Measurements from ENCODE around the gene KCNK5.

Gene KCNK5, protein sequence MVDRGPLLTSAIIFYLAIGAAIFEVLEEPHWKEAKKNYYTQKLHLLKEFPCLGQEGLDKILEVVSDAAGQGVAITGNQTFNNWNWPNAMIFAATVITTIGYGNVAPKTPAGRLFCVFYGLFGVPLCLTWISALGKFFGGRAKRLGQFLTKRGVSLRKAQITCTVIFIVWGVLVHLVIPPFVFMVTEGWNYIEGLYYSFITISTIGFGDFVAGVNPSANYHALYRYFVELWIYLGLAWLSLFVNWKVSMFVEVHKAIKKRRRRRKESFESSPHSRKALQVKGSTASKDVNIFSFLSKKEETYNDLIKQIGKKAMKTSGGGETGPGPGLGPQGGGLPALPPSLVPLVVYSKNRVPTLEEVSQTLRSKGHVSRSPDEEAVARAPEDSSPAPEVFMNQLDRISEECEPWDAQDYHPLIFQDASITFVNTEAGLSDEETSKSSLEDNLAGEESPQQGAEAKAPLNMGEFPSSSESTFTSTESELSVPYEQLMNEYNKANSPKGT

DNA sequence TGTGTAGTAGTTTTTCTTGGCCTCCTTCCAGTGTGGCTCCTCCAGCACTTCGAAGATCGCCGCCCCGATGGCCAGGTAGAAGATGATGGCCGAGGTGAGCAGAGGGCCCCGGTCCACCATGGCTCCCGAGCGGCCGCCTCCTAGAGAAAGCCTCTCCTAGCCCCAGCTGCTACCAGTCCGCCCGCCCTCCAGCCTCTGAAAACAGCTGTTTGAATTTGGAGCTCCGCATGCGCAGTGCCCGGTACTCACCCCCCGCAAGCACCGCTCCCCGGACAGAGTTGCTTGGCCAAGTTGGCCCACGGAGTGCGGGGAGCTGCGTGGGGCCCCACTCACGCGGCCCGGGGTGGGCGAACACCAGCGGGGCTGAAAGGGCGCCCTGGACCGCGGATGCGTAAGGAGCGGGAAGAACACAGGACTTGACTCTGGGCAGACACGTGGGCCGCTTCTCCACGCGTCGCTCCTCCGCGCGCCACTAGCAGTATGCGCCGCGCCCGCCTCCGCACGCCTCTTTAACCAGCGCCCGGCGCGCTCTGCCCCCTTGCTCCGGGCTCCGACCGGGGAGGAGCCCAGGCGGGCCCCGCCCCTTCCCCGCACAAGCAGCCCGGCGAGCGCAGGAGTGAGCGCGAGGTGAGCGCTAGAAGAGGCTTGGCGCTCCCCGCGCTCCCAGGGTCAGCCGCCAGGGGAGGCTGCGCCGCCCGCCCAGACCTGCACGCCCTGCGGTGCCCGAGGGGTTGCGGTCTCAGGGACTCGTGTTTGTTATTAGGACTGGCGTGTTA, at the start of gene KCNK5:
KCNK5 (minus strand) TSS at position 484 of the 776 bp plus-strand sequence; CDS start at position 120, 364 bp downstream.
- no peak for DNase-seq

DNA sequence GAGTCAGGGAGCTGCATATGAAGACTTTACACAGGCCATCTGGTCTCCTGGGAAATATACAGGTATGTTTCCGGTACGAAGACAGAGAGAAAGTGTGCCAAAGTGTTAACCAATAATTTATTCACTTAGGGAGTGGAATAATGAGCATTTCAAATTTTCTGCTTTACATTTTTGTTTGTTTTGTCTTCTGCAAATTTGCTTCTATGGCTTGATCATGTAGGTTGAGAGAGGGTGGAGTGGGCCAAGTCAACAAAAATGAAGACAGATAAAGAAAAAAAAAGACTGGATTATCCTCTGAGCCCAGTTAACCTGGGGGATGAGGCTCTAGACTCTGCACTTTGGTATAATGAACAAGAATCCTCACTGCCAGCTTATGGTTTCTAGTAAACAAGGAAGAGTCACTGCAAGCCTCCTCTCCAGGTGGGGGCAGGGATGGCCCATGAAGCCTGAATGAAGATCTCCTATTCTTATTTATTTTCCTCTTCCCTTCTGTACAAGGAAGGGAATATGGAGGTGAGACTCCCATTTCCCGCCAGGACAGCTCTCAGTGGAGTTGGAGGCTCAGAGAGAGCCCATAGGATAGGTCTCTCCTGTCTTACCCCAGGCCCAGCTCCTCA, 47.2 kb upstream of the KCNK5 start:
- DNase-seq, result no peak

DNA sequence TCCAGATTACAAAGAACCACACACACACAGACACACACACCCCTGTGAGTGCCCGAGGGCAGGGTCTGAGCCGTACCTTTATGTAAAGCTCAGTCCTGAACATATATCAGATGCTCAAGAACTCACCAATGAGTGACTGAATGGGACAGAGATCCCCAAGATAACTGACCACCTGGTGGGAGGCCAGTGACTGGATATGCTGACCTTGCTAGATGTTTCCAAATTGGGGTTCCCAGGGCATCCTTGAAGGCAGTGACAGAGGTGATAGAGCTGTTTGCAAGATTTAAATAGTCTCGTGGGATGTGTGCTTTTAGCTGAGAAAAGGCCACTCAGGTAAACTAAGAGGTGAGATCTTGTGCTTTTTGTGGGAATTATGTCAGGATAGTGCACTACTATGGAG, 45.6 kb upstream of the KCNK5 start:
- DNase-seq, result no peak

DNA sequence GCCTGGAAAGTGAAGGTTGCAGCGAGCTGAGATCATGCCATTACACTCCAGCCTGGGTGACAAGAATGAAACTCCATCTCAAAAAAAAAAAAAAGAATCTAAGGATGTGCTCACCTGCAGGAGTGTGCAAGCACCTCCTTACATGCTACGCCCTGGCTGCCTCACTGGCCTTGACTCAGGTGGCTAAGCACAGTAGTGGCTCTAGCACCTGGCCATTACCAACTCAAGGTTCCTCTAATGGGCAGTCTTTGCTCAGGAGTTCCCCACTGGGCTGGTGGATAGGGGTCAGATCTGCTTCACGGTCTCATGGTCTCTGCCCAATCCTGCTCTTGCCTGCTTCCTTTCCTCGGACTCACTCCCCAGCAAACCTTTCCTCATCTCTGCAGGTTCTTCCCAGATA, 45.2 kb upstream of the KCNK5 start:
- no peak for DNase-seq

DNA sequence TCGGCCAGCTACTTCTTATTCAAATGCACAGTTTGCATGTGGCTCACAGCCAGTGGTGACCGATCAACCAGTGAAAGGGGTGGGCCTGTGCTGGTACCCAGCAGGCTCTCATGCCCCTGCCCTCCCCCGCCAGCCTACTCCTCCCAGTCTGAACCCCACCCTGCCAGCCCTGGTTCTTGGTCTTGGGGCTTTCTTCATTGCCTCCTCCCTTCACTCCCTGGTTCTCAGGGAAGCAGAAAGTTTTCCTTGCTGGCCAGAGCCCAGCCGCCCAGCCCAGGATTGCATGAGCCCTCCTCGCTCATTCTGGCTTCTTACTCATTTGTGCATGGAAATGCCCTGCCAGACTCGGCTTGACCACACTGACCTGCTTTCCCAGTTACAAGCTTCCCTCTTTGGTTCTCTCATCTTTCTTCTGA, 44.1 kb upstream of the KCNK5 start:
- DNase-seq, result no peak

DNA sequence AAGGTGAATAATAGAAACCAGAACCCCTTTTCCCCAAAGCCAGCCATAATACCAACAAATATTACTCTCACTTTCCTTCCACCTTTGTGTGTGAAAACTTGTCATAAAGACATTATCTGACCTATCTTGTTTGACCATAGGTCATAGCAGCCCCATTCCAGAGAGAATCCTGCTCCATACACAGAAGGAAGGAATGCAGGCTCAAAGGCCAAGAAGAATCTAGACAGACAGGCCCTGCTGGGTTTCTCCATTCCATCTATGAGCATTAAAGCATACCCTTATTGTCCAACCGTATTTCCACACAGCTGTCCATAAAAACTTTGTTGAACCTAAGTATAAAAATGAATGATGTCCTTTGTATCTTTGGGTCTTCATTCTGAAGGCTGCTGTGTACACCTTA, 40.7 kb upstream of the KCNK5 start:
- no peak for DNase-seq

DNA sequence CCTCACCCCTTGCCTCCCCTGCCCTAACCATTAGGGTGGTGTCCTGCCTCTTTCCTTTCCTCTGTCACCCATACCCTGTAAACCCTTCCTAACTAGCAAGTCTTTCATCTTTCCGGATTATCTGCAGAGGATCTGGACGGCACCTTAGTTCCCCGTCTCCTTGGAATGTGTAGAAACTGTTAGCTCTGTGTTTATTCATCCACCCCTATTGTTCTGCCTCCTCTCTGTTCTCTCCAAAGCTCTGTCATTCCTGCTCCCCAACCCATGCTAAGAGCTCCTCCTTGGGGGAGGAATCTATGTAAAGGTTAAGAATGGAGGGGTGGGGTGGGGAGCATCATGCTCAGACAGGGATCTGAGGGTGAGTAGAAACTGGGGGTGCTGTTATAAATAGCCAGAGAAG, 39.4 kb upstream of the KCNK5 start:
- DNase-seq, result no peak

DNA sequence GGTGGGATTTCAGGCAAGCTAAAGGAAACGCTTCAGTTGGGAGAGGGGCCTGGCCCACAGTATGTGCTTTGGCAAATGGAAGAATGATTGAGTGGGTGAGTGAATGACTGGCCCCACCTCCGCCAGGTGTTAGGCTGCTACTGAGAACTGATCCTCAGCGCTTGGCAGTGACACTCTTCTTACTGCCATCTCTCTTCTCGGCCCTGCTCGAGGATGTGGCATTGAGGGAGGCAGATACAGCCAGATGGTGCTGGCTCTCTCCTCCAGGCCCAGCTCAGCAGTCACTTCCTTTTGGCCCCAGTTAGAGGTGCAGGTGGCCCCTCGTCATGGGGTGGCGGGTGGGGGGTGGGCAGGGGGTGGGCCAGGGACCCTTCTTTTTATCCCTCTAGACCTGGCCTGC, 38.9 kb upstream of the KCNK5 start:
- DNase-seq, result no peak

DNA sequence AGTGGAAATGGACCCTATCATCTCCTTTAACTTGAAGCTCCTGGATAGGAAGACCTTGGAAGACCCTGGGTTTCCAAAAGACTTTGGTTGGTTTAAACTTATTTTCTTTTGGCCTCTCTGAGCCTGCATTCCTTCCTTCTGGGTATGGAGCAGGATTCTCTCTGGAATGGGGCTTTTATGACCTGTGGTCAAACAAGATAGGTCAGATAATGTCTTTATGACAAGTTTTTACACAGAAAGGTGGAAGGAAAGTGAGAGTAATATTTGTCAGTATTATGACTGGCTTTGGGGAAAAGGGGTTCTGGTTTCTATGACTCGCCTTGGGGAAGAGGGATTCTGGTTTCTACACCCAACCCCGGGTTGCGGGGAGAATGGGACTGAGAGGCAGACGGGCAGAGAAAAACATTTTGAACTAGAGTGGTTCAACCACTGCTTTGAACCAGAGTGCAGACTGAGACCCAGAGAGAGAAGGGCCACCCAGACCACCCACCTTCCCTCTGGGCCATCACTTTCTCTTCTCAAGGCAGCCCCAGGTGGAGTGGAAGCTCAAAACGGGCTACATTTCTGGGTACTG, 37.6 kb upstream of the KCNK5 start:
- no peak for DNase-seq

DNA sequence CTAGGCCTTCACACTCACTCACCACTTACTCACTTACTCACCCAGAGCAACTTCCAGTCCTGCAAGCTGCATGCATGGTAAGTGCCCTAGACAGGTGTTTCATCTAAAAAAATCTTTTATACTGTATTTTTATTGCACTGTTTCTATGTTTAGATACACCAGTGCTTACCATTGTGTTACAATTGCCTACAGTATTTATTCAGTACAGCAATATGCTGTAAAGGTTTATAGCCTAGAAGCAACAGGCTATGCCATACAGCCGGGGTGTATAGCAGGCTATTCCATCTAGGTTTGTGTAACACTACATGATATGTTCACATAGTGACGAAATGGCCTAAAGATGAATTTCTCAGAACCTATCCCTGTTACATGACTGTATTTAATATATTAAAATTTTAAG, 37.1 kb upstream of the KCNK5 start:
- DNase-seq, result no peak

DNA sequence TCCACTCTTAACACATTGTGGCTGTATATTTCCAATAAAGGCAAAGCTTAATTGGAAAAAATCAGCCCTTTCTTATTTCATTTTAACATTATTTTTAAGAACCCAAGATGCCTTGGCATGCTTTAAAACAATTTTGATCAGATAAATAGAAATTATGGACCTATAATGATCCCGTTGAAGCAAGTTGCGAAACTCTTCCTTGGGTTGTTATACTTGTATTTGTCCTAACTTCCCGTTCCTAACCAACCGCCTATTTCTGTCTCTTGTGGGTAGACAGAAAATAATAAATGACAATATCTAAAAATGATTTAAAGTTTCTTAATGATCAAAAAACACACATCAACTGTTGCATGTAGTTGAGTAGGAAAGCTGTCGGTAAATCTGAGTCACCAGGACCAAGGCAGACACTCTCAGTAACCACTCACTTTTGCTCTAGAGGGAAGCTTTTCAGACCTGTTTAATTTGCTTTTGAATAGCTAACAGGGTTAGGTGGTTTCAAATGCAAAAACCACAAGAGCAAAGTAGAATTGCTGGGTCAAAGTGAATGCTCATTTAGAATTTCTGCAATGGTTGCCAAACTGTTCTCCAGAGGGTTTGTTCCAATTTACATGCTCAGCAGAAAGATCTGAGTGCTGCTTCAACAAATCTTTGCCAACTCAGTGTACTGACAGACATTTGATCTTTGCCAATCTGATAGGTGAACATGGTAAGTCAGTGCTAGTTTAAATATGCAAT, 34.2 kb upstream of the KCNK5 start:
- no peak for DNase-seq

DNA sequence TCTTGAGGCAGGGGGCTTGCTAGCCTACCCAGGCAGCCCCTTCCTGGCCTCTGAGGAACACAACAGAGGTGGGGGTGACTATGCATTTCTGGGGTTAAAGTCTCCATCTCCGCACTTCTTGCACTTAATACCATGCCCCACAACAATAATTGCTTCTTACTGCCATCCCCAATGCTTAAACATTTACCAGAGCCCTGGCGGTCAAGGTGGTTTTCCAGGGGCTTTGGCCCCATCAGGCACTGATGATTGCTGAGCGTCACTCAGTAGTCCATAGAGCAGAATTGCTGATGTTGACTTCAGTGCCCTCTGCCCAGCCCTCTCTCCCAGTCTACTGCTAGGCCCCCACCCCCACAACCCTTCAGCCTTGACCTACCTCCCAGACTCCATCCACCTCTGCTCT, 32.5 kb upstream of the KCNK5 start:
- no peak for DNase-seq

DNA sequence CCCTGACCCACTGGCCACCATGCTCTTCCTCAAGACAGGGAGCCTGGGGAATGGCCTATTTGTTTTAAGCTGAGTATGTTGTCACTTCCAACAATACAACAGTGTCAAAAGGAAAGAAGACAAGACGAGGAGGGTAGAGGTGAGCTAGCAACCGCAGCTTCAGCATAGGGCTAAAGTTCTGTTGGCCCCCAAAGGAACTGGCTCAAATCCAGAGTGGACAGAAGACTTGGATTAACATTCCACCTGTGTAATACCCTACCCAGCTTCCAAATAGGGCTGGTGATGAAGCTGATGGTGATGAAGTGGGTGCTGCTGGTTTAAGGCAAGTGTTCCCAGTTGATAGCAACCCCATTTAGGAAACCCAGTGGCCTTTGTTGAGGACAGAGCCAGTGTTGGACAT, 31.7 kb upstream of the KCNK5 start:
- no peak for DNase-seq

DNA sequence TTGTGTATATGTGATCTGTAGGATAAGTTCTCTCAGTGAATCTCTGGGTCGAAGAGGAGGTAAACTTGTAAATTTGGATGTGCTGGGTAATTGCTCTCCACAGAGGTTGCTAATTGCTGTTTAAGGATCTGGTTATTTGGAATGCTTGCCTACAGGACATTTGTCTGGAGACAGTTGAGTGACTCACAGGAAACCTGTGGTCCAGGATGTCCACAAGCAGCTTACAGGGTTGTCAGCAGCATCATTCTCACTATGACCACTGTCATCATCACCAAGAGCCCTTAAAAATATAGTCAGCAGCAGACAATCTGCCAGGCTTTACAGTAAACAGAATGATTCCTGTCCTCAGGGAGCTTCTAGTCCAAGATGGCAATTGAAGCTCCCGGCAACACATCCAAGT, 31.2 kb upstream of the KCNK5 start:
- DNase-seq, result no peak

DNA sequence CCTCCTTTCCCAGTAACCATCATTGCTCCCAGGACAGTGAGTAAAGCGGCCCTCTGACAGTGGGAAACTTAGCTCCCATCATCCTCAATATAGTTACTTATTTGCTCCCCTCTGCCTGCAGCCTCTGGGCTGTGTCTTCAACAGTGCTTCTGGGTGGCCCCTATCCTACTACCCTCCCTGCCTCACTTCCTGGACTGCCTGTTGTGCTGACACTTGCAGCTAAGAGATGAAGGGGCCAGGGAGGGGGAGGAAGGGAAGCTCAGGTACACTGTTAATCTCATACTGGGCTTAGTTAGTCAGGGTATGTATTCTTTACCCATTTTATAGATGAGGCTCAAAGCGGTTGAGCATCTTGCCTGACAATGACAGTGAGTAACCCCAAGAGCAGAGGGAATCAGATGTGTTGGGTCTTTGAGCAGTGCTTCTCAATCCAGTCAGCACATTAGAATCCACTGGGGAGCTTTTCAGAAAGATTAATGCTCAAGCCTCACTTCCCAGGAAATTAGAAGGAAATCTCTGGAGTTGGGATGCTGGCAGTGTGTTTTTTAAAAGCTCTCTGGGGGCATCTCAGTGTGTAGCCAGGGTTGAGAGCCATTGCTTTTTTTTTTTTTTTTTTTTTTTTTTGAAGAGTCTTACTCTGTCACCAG, 27.1 kb upstream of the KCNK5 start:
- DNase-seq, result no peak

DNA sequence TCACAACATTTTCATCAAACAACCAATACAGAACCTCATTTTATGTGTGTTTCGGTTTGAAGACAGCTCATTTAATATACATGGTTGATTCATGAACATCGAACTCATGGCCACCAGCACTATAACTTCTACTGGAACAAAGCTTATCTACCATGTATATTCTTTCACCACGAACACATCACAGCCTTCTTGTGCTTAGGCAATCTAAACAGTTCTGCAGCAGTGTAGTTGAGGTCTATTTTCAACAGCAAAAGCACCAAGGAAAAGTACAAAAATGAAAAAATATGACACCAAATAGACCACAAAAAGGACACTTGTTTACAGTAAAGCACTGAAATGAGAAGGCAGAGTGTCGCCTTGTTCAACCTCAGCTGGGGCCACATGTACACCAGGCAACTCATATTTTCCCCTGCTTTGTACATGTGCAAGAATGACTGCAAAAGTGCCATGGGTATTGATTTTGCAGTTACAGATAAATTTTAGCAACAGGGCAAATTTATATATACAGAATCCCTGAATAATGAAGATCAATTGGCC, 25.8 kb upstream of the KCNK5 start:
- no peak for DNase-seq

DNA sequence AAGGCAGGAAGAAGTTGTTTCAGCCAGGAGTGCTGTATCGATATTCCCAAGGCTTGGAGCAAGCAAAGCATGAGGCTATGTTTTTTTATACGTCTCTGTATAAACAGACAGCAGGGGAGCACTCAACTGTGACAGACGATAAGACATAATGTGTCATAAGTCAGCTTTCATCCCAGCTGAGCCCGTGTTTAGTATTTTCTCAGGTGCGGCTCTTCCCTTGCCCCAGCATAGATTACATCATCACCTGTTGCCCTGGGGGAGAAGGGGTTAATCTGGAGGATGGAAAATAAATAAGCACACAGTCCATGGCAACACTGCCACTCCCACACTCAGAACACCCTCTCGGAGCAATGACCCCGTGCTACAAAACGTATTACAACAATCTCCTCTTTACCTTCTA, 22.1 kb upstream of the KCNK5 start:
- DNase-seq, result no peak

DNA sequence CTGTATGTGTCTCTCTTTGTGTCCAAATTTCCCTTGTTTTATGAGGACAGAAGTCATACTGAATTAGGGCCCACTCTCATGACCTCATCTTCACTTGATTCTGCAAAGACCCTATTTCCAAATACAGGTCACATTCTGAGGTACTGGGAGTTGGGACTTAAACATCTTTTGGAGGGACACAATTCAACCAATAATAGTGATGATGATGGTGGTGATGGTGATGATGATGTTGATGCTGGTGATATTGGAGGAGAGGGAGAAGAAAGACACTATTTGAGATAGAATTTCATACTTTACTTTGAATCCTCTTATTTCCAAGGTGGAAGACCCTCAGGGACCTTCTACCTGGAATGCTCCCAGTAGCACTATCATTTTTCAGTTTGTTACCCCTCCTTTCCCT, 21.2 kb upstream of the KCNK5 start:
- no peak for DNase-seq

DNA sequence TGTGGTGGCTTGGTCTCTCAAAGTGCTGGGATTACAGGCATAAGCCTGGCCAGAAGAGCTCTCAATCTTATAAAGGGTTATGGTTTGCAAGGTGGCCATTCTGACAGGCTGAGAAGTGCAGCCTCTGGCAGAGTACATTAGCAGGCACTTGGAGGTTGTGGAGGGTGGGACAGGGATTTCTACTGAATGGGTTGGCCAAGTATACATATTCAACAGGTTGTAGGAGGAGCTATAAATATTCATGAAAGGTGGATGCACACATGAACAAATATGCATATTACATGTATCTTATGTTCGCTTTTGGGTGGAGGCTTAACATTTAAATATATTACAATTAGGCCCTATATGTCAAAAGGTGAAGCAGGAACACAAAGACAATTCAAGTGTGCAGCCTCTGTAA, 20.0 kb upstream of the KCNK5 start:
- DNase-seq, result no peak

DNA sequence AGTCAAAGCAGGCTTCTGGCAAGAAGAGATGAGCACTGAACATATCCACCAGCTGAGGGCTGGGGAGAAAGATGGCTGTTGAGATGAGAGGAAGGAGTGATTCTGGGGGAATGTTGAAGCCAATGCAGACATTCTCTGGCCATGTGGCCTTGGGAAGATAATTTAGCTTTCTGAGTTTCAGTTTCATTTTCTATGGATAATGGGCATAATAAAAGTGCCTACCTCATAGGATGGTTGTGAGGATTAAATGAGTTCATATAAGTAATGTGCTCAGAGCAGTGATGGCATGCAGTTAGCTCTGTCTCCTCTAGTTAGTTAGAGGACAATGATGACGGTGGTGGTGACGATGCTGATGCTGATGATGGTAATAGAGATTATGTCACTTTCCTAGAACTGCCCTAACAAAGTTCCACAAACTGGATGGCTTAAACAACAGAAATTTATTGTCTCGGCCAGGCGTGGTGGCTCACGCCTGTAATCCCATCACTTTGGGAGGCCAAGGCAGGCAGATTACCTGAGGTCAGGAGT, 18.5 kb upstream of the KCNK5 start:
- no peak for DNase-seq

DNA sequence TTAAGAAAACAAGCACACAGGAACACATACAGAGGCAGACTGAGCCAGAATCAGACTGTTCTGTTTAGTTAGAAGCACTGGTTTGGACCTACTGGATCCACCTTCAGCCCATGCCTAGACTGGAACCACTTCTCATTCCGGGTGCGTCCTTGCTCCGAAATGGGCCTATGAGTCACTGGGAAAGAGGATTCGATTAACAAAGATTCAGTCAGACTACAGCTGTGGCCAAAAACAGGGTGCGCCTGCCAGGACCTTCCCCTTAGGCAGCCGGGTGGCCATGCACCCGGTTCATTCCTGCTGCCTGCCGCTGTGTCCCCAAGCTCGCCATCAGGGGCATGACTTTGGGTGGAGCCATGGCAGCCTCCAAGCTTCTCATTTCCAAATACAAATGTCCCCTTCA, 14.5 kb upstream of the KCNK5 start:
- no peak for DNase-seq
